ENCODE results near the gene MPZL1.

MPZL1 gene

GRCh38 chr1:167789501-167789900 is 67.7 kb downstream of the MPZL1 start:
- in situ Hi-C loops (cut with HindIII; ENCODE audit: low pct_unique_long_range_greater_than_20kb, low sequenced_read_pairs), result no loop called here
- no peak for DNase-seq (ENCODE audit: low read depth in 1 of 2, low spot score in 1 of 2)
- no peak for TF ChIP-seq JUND (IDR thresholded peaks at IDR 0.05; ENCODE audit: low read depth)

- in situ Hi-C loops (cut with HindIII; ENCODE audit: low pct_unique_long_range_greater_than_20kb, low sequenced_read_pairs), result no loop called here
- no peak for TF ChIP-seq JUND (IDR thresholded peaks at IDR 0.05; ENCODE audit: low read depth)
- DNase-seq (ENCODE audit: low read depth in 1 of 2, low spot score in 1 of 2), result peak in 1 of 2 experiments; percentile 24
Measured at GRCh38 chr1:167790117-167790516, 68.3 kb downstream of the MPZL1 start.

- TF ChIP-seq JUND (IDR thresholded peaks at IDR 0.05; ENCODE audit: low read depth), result no peak
- DNase-seq (ENCODE audit: low read depth in 1 of 2, low spot score in 1 of 2), result no peak
- in situ Hi-C loops (cut with HindIII; ENCODE audit: low pct_unique_long_range_greater_than_20kb, low sequenced_read_pairs), result no loop called here
Measured at GRCh38 chr1:167791281-167792187, 69.8 kb downstream of the MPZL1 start.

GRCh38 chr1:167792188-167792565 is 70.4 kb downstream of the MPZL1 start:
- in situ Hi-C loops (cut with HindIII; ENCODE audit: low pct_unique_long_range_greater_than_20kb, low sequenced_read_pairs), result no loop called here
- no peak for DNase-seq (ENCODE audit: low read depth in 1 of 2, low spot score in 1 of 2)
- TF ChIP-seq JUND (IDR thresholded peaks at IDR 0.05; ENCODE audit: low read depth), result no peak

- DNase-seq (ENCODE audit: low read depth in 1 of 2, low spot score in 1 of 2), result no peak
- in situ Hi-C loops (cut with HindIII; ENCODE audit: low pct_unique_long_range_greater_than_20kb, low sequenced_read_pairs), result no loop called here
- TF ChIP-seq JUND (IDR thresholded peaks at IDR 0.05; ENCODE audit: low read depth), result no peak
Measured at GRCh38 chr1:167794043-167794442, 72.3 kb downstream of the MPZL1 start.

GRCh38 chr1:167795810-167796740 is 74.3 kb downstream of the MPZL1 start:
- in situ Hi-C loops (cut with HindIII; ENCODE audit: low pct_unique_long_range_greater_than_20kb, low sequenced_read_pairs), result no loop called here
- DNase-seq (ENCODE audit: low read depth in 1 of 2, low spot score in 1 of 2), result peak in 1 of 2 experiments; percentile 54
- TF ChIP-seq JUND (IDR thresholded peaks at IDR 0.05; ENCODE audit: low read depth), result no peak

GRCh38 chr1:167797015-167797414 is 75.2 kb downstream of the MPZL1 start:
- in situ Hi-C loops (cut with HindIII; ENCODE audit: low pct_unique_long_range_greater_than_20kb, low sequenced_read_pairs), result no loop called here
- DNase-seq (ENCODE audit: low read depth in 1 of 2, low spot score in 1 of 2), result no peak
- TF ChIP-seq JUND (IDR thresholded peaks at IDR 0.05; ENCODE audit: low read depth), result no peak

GRCh38 chr1:167798952-167799351 is 77.2 kb downstream of the MPZL1 start:
- no peak for TF ChIP-seq JUND (IDR thresholded peaks at IDR 0.05; ENCODE audit: low read depth)
- no peak for DNase-seq (ENCODE audit: low read depth in 1 of 2, low spot score in 1 of 2)
- in situ Hi-C loops (cut with HindIII; ENCODE audit: low pct_unique_long_range_greater_than_20kb, low sequenced_read_pairs), result no loop called here

GRCh38 chr1:167799747-167800146 is 78.0 kb downstream of the MPZL1 start:
- no peak for DNase-seq (ENCODE audit: low read depth in 1 of 2, low spot score in 1 of 2)
- in situ Hi-C loops (cut with HindIII; ENCODE audit: low pct_unique_long_range_greater_than_20kb, low sequenced_read_pairs), result no loop called here
- TF ChIP-seq JUND (IDR thresholded peaks at IDR 0.05; ENCODE audit: low read depth), result no peak

- no peak for TF ChIP-seq JUND (IDR thresholded peaks at IDR 0.05; ENCODE audit: low read depth)
- in situ Hi-C loops (cut with HindIII; ENCODE audit: low pct_unique_long_range_greater_than_20kb, low sequenced_read_pairs), result no loop called here
- DNase-seq (ENCODE audit: low read depth in 1 of 2, low spot score in 1 of 2), result no peak
Measured at GRCh38 chr1:167800251-167800650, 78.5 kb downstream of the MPZL1 start.

GRCh38 chr1:167802235-167802634 is 80.5 kb downstream of the MPZL1 start:
- TF ChIP-seq JUND (IDR thresholded peaks at IDR 0.05; ENCODE audit: low read depth), result no peak
- in situ Hi-C loops (cut with HindIII; ENCODE audit: low pct_unique_long_range_greater_than_20kb, low sequenced_read_pairs), result no loop called here
- DNase-seq (ENCODE audit: low read depth in 1 of 2, low spot score in 1 of 2), result no peak

GRCh38 chr1:167803358-167804207 is 81.8 kb downstream of the MPZL1 start:
- TF ChIP-seq JUND (IDR thresholded peaks at IDR 0.05; ENCODE audit: low read depth), result no peak
- peak; percentile 90 to 93 for DNase-seq (ENCODE audit: low read depth in 1 of 2, low spot score in 1 of 2)

More at GRCh38 chr1:167803358-167804207, 81.8 kb downstream of the MPZL1 start:
- in situ Hi-C loops (cut with HindIII; ENCODE audit: low pct_unique_long_range_greater_than_20kb, low sequenced_read_pairs), result no loop called here
